ENCODE measurements around the gene ITGB6.

Gene ITGB6

DNA sequence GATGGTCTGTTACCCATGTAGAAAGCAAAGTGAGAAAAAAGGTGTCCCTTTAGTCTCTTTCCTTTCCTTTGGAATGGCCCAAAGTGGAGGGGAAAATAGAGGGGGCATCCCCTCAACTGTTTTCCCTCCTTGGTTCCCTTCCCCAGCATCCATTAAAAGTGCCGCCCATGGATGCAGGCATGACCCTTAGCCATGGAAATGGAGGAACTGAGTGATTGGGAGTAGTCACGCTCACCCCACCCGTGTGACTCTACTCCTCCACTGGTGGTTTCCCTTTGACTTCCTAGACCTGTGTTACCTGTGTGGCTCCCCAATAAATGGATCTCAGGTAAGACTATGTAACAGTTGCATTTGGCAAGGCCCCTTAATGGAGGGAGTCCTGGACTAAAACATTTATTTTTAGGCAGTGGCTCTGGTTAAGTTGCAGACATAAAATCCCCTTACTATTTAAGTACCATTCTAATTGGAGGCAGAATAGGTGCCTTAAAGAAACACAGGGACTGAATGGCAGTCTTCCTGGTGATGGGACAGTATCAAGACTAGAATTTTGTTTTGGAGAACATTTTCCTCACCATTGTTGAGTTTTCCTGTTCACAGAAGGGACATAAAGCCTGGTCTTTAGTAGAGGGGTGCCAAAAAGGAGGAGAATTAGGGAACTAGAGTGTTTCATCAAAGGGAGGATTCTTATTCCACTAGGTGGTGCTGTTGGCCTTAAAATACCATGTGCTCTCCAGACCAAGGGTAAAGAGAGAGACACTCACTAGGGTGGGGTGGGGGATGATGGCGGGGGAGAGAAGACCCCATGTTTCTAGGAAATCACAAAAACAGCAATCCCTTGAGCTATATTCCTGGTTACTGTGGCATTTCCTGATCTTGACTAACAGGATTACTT, 112.0 kb downstream of the ITGB6 start:
- DNase-seq (ENCODE audit: low read depth): no peak

DNA sequence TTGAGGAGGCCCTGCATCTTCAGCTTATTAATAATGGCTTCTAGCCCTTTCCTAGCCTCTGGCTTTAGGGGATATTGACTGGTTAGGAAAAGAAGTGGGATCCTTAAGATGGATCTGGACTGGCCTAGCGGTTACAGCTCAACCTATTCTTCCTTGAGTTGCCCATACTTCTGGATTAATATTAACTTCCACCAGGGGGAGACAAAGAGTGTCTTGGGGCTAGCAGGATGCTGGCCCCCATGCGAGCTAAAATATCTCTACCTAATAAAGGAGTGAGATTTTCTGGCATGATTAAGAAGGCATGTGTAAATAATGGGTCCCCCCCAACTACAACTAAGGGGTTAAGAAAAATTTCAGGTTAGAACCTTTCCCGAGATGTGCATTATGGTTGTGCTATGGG, 114.4 kb downstream of the ITGB6 start:
- no peak for DNase-seq (ENCODE audit: low read depth)

DNA sequence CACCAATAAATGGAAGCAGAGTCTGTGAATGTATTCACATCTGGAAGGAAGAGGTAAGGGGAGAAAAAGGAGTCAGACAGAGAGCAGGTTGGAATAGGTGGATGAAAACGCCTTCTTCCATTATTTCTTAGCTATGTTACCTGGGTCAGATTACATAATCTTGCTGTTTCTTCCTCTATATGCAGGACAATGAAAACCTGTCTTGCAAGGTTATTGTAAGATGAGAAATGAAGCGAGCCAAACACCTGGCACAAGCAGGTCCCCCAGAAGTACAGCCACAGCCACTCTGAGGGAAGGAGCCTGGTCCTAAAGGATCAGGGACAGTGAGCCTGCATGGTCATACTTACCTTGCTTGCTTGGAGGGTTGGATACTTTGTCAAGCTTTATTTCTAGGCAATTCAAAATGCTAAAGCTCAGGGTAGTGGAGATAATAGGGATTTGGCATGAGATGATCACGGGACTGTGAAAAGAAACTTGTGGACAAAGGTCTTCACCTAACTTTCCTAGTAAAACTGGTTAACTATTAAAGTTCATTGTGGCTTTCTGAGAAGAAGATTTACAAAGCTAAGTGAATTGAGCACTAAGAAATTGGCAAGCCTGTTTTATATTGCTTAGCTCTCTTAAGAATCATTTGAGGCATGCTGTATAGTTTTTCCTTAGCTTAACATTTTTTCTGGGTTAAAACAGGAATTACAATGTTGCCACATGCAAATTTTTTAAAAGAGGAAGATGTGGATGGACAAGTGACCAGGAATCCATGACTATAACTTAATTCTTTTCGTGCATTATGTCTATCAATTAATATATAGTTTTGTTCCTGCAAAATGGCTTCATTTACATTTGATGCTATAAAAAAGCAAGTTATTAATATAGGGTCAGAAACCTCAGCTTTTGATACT, 121.9 kb downstream of the ITGB6 start:
- no peak for DNase-seq (ENCODE audit: low read depth)

DNA sequence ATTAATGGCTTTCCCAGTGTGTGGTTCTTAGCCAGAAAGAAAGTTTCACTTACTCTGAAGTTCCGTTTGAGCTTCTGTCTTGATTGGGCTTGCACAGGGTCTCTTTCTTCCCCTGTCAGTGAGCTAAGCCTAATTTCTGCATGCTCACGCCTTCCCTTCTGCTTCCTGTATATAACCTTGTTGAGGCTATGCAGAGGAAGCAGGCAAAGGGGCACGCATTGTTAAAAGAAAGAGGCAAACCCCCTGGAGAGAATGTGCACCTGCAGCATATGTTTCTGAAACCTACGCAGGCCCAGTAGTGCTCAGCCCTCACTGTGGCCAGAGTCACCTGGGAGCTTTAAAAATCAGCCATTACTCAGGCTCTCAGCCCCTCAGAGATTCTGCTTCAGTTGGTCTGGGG, 123.2 kb downstream of the ITGB6 start:
- no peak for DNase-seq (ENCODE audit: low read depth)

DNA sequence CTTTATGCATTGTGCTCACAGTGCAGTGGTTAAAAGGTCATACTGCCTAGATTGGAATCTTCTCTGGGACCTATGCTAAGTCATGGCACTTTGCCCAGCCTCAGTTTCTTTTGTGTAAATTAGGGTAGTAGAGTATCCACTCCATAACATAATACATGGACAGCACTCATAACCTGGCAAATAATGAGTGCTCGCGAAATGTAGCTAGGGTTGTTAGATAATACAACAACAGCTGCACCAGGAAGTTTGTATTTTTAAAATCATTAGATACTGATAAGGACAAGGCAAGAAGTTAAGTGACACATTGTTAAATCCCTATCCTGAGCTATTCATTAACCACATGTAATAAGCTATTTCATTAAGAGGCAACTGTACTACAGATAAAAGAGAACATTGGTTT, 123.8 kb downstream of the ITGB6 start:
- DNase-seq (ENCODE audit: low read depth): no peak

DNA sequence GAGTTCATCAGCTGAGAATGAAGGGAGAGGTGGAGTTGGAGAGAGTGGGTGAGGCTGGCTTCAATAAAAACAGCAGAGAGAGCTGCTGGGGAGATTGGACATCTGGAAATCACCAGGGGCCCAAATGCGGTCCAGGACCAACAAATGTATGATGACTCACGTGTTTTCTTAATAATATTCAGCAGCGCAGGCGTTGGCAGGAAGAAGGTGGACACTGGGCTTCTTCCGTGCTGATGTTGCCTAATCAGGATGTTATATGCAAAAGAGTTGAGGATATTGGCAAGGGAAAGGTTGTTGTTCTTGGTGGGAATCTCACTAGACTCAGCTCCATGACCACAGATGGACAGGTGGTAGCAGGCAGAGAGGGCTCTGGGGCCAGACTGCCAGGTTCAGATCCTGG, 124.9 kb downstream of the ITGB6 start:
- no peak for DNase-seq (ENCODE audit: low read depth)

DNA sequence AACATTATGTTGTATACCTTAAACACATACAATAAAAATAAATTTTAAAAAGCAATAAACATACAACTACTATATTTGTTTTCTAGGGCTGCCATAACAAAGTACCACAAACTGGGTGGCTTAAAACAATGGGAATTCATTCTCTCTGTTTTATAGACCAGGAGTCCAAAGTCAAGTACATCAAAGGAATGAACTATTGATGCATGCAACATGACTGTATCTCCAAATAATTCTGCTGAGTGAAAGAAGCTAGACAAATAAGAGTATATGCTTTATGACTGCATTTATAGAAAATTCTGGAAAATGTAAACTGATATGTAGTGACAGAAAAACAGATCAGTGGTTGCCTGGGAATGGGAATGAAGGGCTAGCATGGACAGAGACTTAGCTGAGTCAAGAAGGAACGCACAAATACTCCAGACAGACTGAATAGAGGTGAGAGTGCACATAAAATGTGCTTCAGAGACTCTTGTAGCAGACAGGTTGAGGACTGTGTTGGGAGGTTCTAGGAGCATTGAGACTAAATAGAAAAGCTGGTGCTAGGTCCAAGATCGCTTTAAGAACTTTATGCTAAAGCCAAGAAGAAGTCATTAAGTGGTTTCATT, 126.7 kb downstream of the ITGB6 start:
- no peak for DNase-seq (ENCODE audit: low read depth)

DNA sequence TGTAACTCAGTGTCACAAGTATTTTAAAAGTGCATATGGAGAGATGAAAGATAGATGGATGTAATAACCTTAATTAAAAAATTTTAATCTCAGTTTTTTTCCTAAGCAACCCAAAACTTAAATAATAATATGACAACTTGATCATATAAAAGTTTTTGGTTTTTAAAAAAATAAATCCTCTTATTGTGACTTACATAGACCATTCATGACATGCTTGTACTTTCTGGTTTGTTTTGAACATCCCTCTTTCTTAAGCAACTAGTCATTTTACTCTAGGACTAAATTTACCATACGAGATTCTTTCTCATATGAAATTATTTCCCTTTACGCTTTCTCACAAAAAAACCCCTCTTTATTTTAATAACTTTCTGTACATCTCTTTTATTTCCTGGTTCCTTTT, 131.2 kb downstream of the ITGB6 start:
- DNase-seq (ENCODE audit: low read depth): no peak

DNA sequence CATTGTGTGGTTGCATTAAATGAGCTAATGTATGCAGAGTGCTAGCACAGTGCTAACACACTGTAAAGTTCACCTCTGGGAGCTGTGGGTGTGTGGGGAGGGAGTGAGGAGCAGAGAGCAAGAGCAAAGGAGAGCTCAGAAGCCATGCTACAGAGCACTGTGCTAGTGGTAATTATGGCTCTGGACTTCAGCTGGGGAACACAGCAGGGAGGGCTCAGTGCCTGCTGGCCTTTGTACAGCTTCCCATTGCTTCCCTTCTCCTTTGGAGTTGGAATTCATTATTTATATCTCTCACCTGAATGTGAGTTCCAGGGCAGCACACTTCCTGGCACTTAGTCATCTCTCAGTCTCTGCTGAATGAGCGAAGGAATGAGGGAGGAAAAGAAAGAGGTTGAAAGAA, 135.2 kb downstream of the ITGB6 start:
- no peak for DNase-seq (ENCODE audit: low read depth)

DNA sequence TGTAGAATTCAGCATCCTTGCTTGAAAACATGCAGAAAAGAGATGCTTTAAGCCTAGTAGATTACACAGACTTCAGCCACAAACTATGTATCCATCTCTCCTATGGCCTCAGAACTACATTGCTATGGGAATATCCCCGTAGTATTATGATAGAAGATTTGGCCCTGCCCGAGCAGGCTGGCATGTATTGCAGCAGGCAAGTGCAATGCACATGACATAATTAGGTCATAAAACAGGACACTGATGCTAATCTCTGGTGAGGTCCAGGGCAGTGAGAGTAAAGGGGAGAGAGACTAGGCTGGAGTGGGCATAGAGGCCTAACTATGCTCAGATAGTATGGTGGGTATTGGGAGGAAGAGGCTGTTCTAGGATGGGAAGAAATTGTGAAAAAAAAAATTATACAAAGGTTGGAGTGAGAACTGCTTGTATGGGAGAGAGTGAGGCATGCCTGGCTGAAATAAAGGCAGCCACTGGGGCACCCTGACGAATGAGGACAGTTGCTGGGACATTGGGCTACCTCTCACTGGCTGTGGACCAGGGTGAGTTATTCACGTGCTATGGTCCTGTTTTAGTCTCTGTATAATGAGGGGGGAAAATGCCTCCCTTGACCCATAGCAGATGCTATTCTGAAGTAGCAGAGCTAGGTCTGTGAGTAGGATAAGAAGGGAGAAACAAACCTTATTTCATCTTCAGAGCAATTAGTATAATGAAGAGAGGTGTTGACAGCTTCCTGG, 136.0 kb downstream of the ITGB6 start:
- no peak for DNase-seq (ENCODE audit: low read depth)

DNA sequence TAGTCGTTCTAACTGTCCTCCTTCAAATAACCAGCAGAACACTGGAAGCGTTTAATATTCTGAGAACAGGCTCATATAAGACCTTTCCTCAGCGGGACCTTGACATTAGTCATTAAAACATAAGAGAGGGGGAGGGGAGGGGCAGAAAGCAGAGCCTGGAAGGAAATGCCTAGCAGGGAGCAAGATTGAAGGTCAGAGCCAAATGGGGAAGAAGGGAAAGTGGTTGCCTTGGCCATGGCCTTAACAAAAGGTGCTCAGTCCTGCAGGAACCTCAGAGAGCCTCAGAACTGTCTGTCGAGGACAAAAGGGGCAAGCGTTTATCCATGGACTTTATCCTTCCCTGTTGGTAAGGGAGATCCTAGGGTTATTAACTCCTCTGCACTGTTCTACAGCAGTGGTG, 136.8 kb downstream of the ITGB6 start:
- no peak for DNase-seq (ENCODE audit: low read depth)

DNA sequence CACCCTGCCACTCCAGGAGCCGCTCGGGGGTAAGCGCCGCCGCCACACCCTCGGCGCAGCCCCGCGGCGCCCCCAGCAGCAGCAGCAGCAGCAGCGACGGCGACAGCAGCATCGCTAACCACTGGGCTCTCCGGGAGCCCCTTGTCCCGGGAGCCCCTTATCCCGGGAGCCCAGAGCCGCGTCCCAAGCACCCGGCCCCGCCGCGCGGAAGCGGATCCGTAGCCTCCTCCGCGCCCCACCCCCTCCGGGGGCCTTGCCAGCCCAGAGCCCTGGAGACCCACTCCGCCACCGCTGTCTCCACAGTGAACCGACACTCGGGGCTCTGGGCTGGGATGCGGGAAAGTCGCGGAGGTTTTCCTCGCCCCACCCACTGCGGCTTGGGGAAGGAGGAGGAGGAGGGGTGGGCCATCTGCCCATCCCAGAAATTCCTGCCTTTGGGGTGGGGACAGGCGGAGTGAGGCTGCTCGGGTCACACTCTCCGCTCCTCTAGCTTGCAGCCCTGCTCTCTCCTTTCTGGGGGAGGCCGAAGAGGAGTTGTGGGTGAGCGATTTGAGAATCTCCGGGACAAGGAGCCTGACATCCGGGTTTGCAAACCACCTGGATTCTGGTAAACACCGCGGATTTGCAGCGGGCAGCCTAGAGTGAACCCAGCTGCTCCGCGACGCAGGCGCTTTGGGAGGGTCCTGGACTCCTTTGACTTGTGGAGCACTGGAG, 137.6 kb downstream of the ITGB6 start, which contains the start of gene PLA2R1:
TSS of gene PLA2R1 (minus strand) at position 324 of the 714 bp plus-strand sequence. CDS start at position 112, 212 bp downstream.
- no peak for DNase-seq (ENCODE audit: low read depth)

DNA sequence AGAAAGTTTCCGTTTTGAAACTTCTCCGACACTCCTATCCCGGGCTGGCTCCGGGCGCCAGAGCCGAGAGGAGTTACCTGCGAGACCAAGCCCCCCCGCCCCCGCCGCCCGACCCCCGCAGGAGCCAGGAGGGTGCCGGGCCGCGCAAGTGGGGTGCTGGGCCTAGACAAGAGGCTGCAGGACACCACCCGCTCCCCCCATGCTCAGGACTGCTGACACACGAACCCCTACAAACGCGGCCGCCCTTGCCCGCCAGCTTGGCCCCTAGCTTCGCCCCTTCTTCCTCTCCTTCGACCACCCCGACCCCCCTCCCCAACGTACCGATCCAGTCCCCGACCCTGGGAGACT, 138.2 kb downstream of the ITGB6 start:
- DNase-seq (ENCODE audit: low read depth): no peak

DNA sequence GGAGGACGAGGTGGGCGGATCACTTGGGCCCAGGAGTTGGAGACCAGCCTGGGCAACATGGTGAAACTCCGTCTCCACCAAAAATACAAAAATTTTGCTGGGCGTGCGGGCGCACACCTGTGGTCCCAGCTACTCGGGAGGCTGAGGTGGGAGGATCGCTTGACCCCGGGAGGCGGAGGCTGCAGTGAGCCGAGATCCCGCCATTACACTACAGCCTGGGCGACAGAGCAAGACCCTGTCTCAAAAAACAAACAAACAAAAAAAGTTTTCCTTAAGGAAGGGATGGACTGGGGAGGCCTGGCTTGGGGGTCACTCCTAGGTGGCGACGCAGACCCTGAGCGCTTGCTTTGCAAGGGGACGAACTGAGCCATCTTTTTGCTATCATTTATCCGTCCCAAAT, 138.5 kb downstream of the ITGB6 start:
- DNase-seq (ENCODE audit: low read depth): no peak

DNA sequence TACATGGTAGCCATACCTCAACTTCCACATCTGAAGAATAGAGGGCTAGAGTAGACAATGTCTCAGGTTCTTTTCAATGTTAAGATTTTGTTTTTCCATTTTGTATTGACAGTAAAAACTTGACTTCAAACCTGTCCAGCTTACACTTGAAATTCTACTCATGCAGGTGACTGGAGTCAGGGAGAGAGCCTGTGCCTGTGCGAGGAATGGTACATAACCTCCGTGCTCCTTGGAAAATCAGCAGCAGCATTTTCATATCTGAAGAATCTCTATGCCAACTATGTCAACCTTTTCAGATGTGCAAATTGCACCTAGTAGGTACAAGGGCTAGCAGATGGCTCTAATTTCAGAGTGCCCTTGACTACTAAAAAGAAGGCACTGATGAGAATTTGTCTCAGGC, 139.8 kb downstream of the ITGB6 start:
- DNase-seq (ENCODE audit: low read depth): no peak

DNA sequence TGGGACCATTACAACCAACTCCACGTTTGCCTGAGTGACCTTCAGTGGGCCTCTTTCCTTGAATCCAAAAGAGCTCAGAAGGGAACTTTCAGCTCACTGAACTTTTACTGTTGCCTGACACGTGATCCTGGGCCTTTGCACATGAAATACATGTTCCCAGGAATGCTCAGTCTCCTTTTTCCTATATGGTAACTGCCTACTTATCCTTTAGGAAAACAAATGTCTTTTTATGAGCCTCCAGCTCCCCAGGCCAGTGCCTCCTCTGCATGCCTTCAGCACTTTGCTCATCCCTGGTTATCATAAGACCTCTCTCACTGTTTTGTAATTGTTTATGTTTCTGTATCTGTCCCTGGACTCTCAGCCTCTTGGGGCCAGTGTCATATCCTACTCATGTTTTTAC, 142.7 kb downstream of the ITGB6 start:
- DNase-seq (ENCODE audit: low read depth): no peak

DNA sequence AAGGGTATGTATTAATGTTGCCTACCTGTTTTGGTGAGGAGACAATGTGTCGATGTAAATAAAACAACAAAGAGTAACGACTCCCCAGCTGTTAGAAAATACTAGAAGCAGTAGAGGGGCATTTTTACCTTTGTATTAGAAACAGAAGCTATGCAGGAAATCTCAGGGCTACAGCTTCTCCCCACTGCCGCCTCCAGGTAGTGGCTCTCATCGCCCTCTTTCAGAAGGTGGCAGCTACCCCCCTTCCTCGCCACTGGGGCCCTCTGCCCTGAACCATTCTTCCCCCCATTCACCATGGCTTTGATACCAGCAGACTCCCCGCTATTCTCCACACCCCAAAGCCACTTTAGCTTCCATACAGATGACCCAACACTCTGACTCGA, 144.4 kb downstream of the ITGB6 start:
- DNase-seq (ENCODE audit: low read depth): no peak

DNA sequence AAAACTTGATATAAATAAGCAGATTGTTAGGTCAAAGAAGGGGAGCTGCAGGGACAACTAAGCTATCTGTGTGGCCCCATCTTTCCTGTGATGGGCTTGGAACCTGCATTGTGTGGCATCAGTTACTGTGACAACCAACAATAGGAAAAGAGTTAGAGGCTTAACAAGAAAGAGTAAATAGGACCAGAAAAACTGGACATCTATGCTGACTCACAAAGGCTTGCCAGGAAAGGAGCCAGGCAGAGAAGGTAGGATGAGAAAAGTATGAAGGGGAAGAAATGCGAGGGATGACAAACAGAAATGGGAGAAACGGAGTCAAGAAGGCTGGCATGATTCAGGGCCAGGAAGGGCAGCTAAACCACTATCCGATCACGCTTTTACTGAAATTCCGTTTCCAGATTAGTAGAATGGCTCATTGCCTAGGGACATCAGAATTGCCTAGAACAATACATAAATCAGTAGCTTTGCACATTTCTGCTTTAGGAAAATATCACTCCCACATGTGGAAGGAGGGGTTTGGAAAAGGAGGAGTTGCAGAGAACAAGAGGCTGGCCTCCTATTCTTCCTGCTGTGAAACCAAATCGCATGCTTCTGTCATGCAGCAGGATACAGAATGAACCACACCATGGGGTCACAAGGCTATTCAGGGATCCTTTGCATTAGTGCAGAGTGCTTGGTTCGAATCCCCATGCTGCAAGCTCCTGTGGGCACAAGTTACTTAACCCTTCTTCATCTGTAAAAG, 144.9 kb downstream of the ITGB6 start:
- DNase-seq (ENCODE audit: low read depth): no peak

DNA sequence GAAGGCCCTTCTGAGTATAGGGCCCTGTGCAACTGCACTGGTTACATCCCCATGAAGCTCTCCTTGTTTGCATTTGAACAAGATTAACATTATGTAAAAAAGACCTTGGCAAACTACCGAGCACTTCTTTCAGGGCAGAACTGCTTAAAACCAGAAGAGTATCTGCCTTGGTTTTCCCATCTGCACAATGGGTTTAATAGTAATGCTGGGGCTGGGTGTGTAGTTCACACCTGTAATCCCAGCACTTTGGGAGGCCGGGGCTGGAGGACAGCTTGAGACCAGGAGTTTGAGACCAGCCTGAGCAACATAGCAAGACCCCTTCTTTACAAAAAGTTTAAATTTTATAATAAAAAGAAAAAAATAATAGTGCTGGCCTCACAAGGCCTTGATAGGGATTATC, 146.1 kb downstream of the ITGB6 start:
- no peak for DNase-seq (ENCODE audit: low read depth)

DNA sequence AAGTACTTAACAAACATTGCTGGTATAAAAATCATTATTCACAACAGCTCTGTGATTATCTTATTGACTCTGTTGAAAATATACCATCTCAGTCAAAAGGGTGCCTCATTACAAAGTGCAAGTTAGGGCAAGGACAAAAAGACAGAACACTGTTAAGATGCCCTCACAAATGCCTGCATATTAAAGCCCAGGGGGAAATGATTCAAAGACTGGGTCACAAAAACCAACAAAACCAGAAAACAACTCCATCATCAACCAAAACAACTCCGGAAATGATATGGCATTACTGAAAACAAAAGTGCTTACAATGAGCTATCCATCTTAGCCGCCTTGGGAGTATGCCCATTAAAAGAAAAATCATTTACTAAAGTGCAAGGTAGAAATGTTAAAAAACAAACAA, 147.5 kb downstream of the ITGB6 start:
- DNase-seq (ENCODE audit: low read depth): no peak

DNA sequence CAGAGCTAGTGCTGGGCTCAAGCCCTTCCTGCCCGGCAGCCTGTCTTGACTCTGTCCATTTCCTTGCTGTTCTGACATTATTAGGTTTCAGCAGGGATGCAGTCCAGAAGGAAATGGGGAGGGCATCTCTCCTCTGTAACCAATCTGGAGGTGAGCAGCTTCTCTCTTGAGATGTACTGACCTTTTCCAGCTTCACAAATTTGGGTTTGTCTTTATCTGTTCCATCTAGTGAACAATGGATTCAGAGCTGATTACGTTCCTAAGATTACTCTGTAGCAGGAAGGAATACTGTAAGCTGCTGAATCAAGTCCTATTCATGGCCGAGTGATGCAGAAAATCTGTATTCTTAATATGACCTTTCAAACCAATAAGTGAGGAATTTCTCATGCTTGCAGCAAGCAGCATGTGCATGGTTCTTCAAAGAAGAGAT, 148.7 kb downstream of the ITGB6 start:
- no peak for DNase-seq (ENCODE audit: low read depth)
